HG03575 (cell line): ENCODE measurements around the gene ARID3B.
"Not testable (repeated sequence)": the region's sequence is repeated elsewhere in the genome, so short reads cannot be mapped to it uniquely, and the experiment has no call there.

Experiments
- ATAC-seq: cut with Tn5 transposase; IDR thresholded peaks from one replicate; pipeline ENCODE4 v1.9.1; 2021; ENCODE audit not compliant: unreplicated experiment, insufficient number of reproducible peaks, low FRiP score; ENCODE audit errors: extremely low read depth

The ARID3B gene

DNA sequence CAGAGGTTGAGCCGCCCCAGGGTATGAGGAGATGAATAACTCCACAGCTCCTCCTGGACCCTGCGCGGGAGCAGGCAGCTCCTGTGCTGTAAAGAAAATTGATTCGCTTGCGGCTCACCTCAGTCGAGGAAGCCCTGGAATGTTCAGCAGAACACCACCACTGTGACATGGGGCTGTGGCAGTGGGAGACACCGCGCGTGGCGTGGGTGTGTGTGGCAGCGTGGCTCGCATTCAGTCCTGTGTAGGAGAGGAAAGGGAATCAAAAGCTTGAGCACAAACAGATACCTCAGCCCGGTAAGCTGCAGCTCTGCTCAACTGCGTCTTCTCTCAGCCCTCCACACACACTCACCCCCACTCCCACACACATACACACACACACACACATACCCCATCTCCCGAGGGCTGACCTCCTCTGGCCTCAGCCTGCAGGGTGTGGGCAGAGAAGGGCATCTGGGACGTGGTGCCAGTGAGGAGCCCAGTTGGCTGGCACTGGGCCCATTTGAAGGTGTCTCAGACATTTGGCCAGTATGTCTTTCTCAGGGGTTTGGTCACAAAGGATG is 56.2 kb downstream of the ARID3B start:
- ATAC-seq, result not testable (repeated sequence)

DNA sequence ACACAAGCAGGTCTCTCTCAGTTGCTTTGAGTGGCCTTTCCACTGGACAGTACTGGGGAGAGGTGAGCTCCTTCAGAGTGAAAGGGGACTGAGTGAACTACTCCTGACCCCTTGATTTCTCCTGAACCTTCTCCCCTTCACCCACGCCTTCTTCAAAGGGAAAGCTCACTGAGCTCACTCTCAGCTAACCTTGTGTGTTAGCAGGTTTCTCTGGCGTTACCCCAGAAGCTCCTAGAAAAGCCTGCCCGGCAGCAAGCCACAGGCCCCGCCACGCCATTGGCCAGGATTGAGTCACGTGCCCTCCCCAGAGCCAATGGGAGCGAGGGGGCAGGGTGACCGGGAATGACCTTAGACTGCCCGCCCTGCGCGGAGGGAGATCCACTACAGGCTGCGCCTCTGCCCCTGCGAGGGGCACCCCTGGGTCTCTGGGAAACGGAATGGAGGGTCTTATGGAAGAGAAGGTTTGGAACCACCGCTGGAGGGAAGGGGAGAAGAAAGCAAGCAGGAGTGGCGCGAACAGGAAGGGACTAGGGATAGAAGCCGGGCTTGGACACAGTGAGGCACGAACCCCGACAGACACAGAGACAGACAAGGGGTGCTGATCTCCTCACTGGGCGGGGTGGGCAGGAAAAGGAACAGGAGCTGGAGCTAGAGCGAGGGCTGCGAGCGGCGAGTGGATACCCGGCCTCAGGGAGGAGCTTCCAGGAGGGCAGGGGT is 57.3 kb downstream of the ARID3B start:
- ATAC-seq, result peak; percentile 44

DNA sequence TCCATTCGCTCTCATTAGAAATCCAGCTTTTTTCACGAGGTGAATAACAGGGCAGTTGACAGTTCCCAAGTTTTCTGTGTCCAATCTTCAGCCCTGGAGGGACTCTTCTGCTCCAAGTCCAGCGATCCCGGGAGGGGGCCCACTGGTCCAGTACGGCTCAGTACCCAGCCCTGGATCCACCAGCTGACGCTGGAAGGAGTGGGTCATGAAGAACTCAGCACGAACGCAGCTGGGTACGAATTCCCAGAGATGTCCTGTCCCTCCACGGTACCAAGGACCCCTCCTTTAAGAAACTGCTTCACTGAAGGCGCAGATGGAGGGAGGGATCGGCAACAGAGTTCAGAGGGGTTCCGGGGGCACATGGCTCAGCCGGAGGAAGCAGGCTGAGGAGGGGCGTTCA is 58.1 kb downstream of the ARID3B start:
- no peak for ATAC-seq

DNA sequence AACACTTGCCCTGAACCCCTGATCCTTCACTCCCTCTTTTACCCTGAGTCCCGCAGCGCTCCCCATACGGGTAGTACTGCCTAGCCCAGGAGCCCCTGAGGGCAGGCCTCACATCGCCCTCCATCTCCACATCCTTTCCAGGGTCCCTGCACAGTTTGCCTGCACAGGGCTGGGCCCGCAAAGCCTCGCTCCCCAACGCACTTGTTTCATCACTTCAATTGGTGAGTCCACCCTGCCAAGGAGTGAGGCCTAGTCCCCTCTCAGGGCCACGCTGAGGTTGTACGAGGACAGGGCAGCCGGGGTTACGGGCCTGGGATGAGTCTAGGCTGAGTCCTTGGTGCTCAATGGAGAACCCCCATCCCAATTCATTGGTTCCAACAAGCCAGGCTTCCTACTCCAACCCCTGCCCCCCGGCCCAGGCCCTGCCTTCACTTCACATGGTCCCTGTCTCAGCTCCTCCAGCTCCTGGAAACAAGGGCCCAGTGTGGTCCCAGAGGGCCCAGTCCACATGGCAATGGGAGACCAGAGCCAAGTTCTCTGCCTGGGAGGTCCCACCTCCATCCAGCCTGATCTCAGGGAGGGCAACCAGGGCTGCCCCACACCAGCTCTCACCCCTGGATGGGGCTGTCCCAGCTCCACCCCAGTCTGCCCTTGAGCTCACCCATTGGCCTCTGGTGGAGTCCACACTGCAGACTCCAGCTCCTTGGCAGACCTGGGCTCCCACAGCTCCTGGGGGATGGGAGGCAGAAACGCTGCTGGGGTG is 62.2 kb downstream of the ARID3B start:
- no peak for ATAC-seq

DNA sequence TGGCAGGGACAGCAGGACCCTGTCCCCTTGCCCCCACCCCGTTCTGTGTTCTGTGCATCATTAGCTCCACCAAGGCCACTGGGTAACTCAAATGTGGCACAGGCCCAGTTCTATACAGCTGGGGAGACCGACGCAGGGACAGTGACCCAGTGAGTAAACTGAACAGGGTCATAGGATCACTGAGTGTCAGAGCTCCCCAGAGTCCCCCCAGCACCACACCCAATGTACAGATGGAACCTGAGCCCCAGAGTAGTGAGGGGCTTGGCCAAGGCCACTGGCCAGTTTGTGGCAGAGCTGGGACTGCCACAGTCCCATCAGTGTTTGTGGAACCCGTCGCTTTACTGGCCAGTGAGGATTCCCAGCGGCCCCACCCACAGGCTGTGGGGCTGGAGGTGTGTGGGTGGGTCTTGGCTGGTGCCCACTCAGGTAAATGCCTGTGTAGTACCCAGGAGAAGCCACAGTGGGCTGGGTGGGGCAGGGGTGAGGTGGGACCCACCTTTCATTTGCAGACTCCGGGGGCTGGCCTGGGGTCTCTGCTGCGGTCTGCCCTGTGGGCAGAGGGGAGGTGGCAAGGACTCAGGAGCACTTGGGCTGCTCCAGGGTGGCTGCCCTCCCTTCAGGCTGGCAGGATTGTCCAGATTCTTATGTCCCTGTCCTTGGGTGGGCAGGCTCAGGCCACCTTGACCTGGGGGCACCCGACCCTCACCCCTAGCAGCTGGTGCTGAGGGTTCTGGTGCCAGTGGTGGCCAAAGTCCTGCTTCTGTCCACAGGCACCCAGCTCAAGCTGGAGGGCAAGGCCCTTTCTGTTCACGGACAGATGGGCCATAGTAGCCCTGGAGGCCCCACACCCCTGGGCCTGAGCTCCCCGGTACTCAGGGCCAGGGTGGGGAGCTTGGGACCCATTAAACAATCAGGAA is 63.0 kb downstream of the ARID3B start:
- ATAC-seq, result no peak

DNA sequence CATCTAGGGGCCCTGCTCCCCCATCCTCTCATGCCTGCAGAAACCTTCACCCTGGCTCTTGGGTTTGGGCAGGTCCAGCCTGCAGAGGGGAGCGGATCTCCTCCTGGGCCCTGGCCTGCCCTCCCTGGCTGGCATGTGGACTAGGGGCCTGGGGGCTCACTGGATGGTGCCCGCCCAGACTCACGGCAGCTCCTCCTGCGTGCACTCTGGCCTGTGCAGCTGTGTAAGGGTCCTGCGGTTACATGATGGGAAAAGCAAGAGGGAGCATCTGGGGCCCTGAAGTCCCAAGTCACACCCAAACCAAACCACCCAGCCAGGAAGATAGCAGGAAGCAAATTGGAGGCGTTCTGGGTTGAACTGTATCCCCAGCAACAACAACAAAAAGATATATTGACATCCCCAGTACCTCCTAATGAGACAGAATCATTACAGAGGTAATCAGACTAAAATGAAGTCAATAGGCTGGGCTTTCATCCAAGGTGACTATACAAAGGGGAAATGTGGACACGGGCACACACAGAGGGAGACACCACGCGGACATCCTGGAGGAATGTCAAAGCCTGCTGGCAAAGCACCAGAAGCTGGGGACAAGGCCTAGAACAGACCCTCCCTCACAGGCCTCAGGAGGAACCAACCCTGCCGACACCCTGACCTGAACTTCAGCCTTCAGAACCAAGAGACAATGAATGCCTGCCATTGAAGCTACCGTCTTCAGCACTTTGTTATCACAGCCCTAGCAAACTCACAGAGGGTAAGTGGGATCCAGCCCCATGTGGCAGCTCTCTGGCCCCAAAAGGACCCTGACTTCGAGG is 64.2 kb downstream of the ARID3B start:
- ATAC-seq, result no peak

DNA sequence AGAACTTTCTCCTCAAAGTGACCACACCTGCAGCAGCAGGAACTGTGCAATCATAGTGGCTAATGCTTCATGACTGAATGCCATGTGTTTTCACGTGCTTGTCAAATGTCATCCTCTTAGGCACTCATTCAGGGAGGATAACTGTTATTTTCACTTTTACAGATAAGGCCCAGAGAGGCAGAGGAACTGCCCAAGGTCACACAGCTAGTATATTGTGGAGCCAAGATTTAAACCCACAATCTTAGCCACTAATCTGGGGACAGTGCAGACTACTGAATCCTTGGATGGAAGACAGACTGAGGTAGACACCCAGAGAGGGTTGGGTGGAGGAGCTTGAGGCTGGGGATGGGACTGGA is 64.8 kb downstream of the ARID3B start:
- no peak for ATAC-seq

DNA sequence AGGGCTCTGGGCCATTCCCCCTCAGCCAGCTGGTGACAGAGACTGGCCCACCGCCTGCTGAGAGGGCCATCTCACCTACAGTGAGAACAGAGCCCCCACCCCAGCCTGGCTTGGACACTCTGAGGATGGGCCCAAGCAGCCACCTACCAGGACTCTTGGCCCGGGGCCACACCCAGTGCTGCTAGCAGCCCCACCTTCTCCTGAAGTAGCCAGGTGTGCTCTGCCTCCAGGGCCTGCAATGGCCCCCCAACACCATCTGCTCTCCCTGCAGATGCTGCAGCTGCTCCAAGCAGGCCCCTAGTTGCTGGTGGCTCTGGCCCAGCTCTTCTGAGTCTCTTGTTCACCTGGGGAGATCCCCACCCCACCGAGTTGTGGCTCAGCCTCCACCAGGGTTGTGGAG is 67.8 kb downstream of the ARID3B start:
- no peak for ATAC-seq

DNA sequence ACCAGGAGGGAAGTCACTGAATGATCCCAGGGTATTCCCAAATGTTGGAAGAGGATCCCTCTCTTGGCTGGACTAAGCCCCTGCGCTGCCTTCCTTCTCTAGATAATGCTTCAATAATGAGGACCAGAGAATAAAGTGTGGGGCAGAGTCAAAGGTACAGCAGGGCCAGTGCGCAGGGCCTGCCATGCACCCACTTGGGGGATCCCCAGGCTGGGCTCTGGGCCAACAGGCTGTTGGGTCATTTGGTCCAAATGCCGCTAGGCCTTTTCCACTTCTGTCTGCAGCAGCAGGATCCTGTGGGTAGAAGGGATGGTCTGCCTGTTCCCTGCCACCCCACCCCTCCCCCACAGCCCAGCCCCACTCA is 68.9 kb downstream of the ARID3B start:
- no peak for ATAC-seq

DNA sequence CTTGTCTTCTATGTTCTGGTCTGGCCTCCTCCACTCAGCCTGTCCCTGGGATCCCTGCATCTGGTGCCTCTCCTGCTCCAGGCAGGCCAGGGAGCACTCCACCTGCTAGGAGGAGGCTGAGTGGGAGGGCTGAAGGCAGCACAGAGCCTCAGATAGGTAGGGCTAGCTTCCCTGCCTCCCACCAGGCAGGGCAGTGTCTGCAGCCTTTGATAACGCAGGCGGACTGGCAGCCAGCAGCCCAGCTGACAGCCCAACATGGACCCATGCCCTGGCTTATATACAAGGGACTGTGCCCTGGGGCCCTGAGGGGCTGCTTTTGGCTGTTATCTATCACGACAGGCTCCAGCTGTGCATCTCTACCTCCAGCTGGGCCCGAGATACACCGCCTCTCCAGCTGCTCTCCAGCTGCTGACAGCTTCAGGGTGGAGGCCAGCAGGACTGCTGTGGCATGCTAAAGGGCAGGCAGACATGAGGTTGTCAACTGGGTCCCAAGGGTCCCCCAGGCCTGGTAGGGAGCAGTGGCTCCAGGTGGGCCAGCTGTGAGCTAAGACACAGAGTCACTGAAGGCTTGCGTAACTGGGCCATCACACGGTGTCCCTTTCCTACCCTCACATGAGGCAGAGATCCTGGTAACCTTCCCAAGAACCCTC is 69.4 kb downstream of the ARID3B start:
- ATAC-seq, result no peak

DNA sequence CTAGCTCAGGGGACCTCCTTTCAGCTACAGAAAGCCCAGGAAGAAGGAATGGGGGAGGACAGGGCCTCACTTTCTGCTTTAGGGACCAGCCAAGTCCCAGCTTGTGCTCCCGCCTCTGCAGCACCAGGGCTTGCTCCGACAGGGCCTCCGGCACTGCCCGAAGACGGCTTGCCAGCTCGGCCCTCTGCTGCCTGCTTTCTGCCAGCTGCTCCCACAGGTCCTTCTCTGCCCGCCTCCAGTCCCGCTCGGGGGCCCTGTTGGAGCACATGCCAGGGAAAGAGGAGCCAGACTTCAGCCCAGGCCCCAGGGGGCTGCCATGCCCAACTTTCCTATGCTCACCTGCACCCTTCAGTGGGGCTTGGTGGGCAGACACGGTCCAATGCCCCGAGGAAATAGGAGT is 70.3 kb downstream of the ARID3B start:
- ATAC-seq, result no peak

DNA sequence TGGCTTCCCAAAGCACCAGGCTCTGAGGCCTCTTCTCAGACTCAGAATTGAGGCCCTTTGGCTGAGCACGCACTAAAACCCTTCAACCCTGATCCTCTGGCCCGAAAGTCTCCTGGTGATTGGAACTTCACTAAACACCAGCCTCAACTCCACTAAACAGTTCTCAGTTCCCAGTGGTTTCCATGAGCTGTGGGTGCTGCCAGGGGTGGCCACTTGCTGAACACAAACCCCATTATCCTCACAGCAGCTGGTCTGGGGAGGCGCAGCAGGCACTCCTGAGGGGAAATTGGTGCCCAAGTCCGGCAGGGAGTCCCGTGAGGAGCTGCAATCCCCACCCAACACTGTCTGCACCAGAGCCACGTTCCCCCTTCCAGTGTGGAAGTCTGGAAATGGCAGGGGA is 70.8 kb downstream of the ARID3B start:
- no peak for ATAC-seq

DNA sequence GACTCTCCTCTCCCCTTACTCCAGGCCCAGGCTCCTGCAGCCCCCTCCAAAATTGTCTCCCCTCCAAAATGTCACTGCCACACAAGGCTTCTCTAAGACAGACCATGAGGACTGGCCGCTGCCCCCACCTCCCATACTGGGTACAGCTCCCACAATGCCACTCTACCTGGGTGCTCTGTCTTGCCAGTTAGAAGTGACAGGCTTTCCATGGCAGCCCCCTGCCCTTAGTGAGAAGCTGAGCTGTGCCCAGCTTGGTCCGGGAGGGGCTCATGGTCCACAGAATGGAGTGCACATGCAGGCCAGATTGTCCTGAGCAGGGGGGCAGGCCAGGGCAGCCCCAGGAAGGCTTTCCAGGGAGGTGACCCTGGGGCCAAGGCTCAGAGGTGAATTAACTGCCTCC is 71.7 kb downstream of the ARID3B start:
- ATAC-seq, result no peak

DNA sequence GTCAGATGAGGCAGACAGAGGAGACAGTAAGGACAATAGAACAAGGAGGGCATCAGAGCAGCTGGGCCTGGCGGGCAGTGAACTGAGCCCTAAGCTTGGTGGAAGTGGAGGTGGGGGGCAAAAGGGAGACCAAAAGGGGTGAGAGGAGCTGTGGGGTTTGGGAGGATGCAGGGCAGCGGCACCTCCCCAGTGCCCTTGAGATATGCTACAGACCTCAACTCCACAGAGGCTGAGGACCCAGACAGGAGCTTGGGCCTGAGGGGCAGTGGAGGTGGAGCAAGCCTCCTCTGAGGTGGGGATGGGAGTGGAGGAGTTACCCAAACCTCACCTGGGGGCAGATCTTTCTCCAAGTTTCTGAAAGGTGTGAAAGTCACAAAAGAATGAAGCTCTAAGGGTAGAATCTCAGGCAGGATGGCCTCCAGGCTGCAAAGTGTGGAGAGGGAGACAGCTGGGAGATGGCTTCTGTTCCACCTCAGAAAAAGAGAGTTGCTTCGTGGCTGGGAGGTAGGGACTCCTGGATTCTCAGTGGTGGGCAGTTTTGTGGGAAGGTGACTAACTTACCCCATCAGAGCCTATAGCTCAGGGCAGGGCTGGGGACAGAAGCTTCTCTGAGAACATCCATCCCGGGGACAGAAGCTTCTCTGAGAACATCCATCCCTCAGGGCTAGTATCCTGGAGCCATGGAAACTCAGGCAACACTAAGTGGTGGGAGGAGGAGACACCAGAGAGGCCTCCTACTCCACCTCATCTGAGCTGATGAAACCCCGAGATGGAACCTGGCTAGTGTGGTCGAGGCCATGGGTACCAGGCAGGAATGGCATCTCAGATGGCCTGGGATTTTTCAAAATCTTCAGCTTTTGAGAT is 72.3 kb downstream of the ARID3B start:
- ATAC-seq, result no peak

DNA sequence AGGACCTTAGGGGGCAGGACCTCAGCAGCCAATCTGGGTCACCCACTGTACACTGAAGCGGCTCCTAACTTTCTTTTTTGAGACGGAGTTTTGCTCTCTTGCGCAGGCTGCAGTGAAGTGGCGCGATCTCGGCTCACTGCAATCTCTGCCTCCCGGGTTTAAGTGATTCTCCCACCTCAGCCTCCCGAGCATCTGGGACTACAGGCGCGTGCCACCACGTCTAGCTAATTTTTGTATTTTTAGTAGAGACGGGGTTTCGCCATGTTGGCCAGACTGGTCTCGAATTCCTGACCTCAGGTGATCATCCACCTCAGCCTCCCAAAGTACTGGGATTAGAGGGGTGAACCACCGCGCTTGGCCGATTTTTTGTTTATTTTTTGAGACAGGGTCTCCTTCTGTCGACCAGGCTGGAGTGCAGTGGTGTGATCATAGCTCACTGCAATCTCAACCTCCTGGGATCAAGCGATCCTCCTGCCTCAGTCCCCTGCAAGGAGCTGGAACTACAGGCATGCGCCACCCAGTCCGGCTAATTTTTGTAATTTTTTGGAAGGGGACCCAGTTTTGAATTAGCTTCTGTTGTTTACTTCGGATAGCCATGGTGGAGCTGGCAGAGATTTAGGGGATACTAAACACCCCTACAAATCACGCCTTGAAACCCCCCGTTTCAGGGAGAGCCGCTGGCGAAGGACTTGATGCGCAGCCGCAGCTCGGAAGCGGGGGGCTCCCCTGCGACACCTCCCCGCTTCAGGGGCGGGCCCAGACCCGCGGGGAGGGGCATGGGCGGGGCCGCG is 73.1 kb downstream of the ARID3B start:
- no peak for ATAC-seq

DNA sequence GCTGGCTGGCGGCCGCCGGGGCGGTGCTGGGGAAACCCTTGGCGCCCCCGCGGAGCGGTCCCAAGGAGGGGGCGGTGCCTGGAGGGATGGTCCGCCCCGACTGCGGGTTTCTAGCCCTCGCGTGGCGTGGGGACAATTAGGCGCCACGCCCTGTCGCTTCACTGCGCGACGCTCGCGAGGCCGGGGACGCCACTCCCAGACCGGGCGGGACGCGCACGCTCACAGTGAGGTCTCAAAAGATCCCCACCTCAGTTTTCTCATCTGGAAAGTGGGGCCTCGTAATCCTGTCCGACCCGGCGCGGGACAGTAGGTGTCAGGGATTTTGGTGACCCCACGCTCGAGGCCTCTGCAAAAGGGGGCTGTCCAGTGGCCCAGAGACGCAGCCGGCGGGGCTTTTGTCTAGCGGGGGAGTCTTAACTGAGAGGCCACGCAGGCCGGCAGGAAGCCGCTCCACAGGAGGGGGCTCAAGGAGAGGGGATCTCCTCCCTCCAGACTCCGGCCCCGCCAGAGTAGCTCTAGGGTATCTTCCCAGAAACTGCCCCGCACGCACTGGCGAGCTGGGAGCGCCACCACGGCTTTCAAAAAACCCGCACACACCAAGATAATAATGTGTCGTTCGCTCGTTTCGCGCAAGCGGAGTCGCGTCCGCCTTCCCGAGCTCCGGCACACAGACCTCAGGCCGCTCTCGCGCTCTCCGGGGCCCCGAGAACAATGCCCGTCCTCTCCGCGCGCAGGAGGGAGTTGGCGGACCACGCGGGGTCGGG is 73.9 kb downstream of the ARID3B start:
- no peak for ATAC-seq
